DMS53 treated with DMSO at 0.1 percent for 48 hours (cell line): ENCODE results near the gene SMIM10L2A.
A peak's percentile ranks its signal among the peaks of the same experiment; 100 is the strongest.
"Not testable (repeated sequence)": the region's sequence is repeated elsewhere in the genome, so short reads cannot be mapped to it uniquely, and the experiment has no call there.

Experiments used
- DNase-seq: peaks from one replicate; lab custom pipeline; 2025; ENCODE audit not compliant: unreplicated experiment; lab: John Stamatoyannopoulos, UW

SMIM10L2A gene

GRCh38 chrX:135422810-135423168 lies 1.0 kb downstream of the SMIM10L2A start:
- not testable (repeated sequence) for DNase-seq

- DNase-seq, result not testable (repeated sequence)
These were observed 1.6 kb downstream of the SMIM10L2A start for GRCh38 chrX:135423173-135423864.

GRCh38 chrX:135424469-135424868 lies 2.7 kb downstream of the SMIM10L2A start:
- no peak for DNase-seq

- DNase-seq, result no peak
These were observed 3.6 kb downstream of the SMIM10L2A start for GRCh38 chrX:135425026-135425965.

- no peak for DNase-seq
These were observed 7.7 kb downstream of the SMIM10L2A start for GRCh38 chrX:135429429-135429828.

GRCh38 chrX:135431886-135432285 lies 10.1 kb downstream of the SMIM10L2A start:
- no peak for DNase-seq

- no peak for DNase-seq
These were observed 10.7 kb downstream of the SMIM10L2A start for GRCh38 chrX:135432453-135432852.

- peak; percentile 76 for DNase-seq
These were observed 11.3 kb downstream of the SMIM10L2A start for GRCh38 chrX:135432881-135433521.

GRCh38 chrX:135433531-135434257 lies 11.9 kb downstream of the SMIM10L2A start:
- DNase-seq, result no peak

GRCh38 chrX:135434258-135435138 lies 12.8 kb downstream of the SMIM10L2A start:
- DNase-seq, result no peak

GRCh38 chrX:135435139-135435922 lies 13.6 kb downstream of the SMIM10L2A start:
- DNase-seq, result no peak

- DNase-seq, result no peak
These were observed 14.2 kb downstream of the SMIM10L2A start for GRCh38 chrX:135435933-135436332.

- DNase-seq, result no peak
These were observed 14.7 kb downstream of the SMIM10L2A start for GRCh38 chrX:135436456-135436855.

- DNase-seq, result no peak
These were observed 15.5 kb downstream of the SMIM10L2A start for GRCh38 chrX:135436966-135437866.

GRCh38 chrX:135437867-135438733 lies 16.4 kb downstream of the SMIM10L2A start:
- no peak for DNase-seq

GRCh38 chrX:135438734-135439043 lies 16.9 kb downstream of the SMIM10L2A start:
- DNase-seq, result no peak
